ENCODE data around the gene GABRB2. TPM values are rescaled to one million over a fixed set of nuclear protein-coding genes. Genes with fewer than 3 reads are reported as not detected.

GABRB2 gene
- total RNA-seq, 2 experiments from 2014 or later: not detected

- Mint-ChIP-seq H3K27ac (no peak overlapping the region), H3K4me3 (no peak overlapping the region), H3K9me3 (peaks cover 2% of the 10 kb centered on the region), H3K4me1 (ENCODE audit: low read depth) (no peaks in the 10 kb centered on the region), H3K36me3 (ENCODE audit: low read depth) (no peaks in the 10 kb centered on the region), H3K27me3 (no peaks in the 10 kb centered on the region)
- ATAC-seq (no peak), DNase-seq (no peak)
- CTCF ChIA-PET: no interaction called here
- POLR2A ChIA-PET: no interaction called here
- TF ChIP-seq, protein P1, sequence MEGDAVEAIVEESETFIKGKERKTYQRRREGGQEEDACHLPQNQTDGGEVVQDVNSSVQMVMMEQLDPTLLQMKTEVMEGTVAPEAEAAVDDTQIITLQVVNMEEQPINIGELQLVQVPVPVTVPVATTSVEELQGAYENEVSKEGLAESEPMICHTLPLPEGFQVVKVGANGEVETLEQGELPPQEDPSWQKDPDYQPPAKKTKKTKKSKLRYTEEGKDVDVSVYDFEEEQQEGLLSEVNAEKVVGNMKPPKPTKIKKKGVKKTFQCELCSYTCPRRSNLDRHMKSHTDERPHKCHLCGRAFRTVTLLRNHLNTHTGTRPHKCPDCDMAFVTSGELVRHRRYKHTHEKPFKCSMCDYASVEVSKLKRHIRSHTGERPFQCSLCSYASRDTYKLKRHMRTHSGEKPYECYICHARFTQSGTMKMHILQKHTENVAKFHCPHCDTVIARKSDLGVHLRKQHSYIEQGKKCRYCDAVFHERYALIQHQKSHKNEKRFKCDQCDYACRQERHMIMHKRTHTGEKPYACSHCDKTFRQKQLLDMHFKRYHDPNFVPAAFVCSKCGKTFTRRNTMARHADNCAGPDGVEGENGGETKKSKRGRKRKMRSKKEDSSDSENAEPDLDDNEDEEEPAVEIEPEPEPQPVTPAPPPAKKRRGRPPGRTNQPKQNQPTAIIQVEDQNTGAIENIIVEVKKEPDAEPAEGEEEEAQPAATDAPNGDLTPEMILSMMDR (IDR thresholded peaks at IDR 0.05): no peak
- intact Hi-C loops (cut with micrococcal nuclease): no loop called here
These were observed 277.4 kb downstream of the GABRB2 start for GRCh38 chr5:161269125-161269524.

GRCh38 chr5:161266954-161267353 is 279.6 kb downstream of the GABRB2 start:
- Mint-ChIP-seq H3K27me3 (no peaks in the 10 kb centered on the region), H3K36me3 (ENCODE audit: low read depth) (no peaks in the 10 kb centered on the region), H3K27ac (no peak overlapping the region), H3K4me3 (no peak overlapping the region), H3K9me3 (peaks cover 2% of the 10 kb centered on the region), H3K4me1 (ENCODE audit: low read depth) (no peaks in the 10 kb centered on the region)
- ATAC-seq (no peak), DNase-seq (no peak)
- POLR2A ChIA-PET: no interaction called here
- CTCF ChIA-PET: no interaction called here
- intact Hi-C loops (cut with micrococcal nuclease): no loop called here
- TF ChIP-seq, protein P1 (IDR thresholded peaks at IDR 0.05): no peak

DNA sequence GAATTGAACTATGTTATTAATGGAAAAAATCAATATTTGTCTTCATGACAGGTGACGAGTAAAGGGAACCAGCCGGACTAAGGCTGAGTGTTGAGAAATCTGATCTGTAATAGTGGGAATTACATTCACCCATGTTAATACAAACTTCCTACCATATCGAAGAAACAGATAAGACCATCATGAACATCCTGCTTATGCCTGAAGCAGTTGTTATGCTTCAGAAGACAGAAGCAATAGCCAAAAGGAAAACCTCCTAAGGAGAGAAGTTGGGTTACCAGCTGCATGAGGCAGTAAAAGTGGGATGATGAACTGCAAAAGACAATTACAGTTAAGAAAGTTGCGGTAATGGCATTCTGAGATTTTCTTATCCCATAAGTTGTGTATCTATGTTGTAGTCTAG is 281.5 kb downstream of the GABRB2 start:
- no peak overlapping the region for H3K27ac Mint-ChIP-seq
- H3K36me3 Mint-ChIP-seq (ENCODE audit: low read depth): no peaks in the 10 kb centered on the region
- intact Hi-C loops (cut with micrococcal nuclease): no loop called here
- POLR2A ChIA-PET: no interaction called here
- H3K9me3 Mint-ChIP-seq: no peaks in the 10 kb centered on the region
- ATAC-seq: no peak
- no peaks in the 10 kb centered on the region for H3K4me1 Mint-ChIP-seq (ENCODE audit: low read depth)
- TF ChIP-seq, protein P1 (IDR thresholded peaks at IDR 0.05): no peak
- no peak for DNase-seq
- H3K27me3 Mint-ChIP-seq: no peaks in the 10 kb centered on the region
- H3K4me3 Mint-ChIP-seq: no peak overlapping the region
- CTCF ChIA-PET: no interaction called here

- TF ChIP-seq, protein P1 (IDR thresholded peaks at IDR 0.05): no peak
- H3K36me3 Mint-ChIP-seq (ENCODE audit: low read depth): no peaks in the 10 kb centered on the region
- intact Hi-C loops (cut with micrococcal nuclease): no loop called here
- POLR2A ChIA-PET: no interaction called here
- H3K4me3 Mint-ChIP-seq: no peak overlapping the region
- ATAC-seq: no peak
- DNase-seq: no peak
- H3K27ac Mint-ChIP-seq: no peak overlapping the region
- no peaks in the 10 kb centered on the region for H3K4me1 Mint-ChIP-seq (ENCODE audit: low read depth)
- H3K27me3 Mint-ChIP-seq: no peaks in the 10 kb centered on the region
- no peaks in the 10 kb centered on the region for H3K9me3 Mint-ChIP-seq
- CTCF ChIA-PET: no interaction called here
These were observed 283.3 kb downstream of the GABRB2 start for GRCh38 chr5:161263191-161263590.

GRCh38 chr5:161261668-161262323 is 284.7 kb downstream of the GABRB2 start:
- CTCF ChIA-PET: no interaction called here
- intact Hi-C loops (cut with micrococcal nuclease): no loop called here

More at GRCh38 chr5:161261668-161262323, 284.7 kb downstream of the GABRB2 start:
- no peak for DNase-seq
- Mint-ChIP-seq H3K36me3 (ENCODE audit: low read depth) (no peaks in the 10 kb centered on the region), H3K4me1 (ENCODE audit: low read depth) (no peaks in the 10 kb centered on the region), H3K27me3 (no peaks in the 10 kb centered on the region), H3K9me3 (no peaks in the 10 kb centered on the region), H3K27ac (no peak overlapping the region), H3K4me3 (no peak overlapping the region)
- TF ChIP-seq, protein P1 (IDR thresholded peaks at IDR 0.05): no peak
- ATAC-seq: no peak
- POLR2A ChIA-PET: no interaction called here

All from activated CD8-positive, alpha-beta T cell treated with anti-CD3 and anti-CD28 coated beads for 36 hours (primary cell).